ENCODE measurements around the gene LRTM1.

DNA sequence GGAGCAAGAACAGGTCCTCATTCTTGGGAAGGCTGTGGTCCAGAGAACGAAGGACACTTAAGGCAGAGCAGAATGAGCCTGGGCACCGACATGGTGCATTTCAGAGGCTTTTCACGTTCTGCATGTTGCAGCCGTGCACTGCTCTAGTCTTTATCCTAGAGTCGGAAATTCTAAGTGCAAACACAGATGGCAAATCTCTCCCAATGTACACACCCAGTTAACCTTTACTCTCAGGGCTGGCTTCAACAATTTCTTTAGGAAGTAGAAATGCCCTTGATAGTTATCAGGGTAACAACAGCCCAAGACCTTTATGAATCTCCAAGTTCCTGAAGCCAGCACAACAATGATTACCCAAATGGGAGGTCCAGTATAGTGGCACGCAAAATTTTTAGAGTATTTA, 39.1 kb upstream of the LRTM1 start:
- TF ChIP-seq POLR2AphosphoS5 (IDR thresholded peaks at IDR 0.05; ENCODE audit: insufficient read depth, low read depth, low read length) = no peak
- TF ChIP-seq, protein P1, sequence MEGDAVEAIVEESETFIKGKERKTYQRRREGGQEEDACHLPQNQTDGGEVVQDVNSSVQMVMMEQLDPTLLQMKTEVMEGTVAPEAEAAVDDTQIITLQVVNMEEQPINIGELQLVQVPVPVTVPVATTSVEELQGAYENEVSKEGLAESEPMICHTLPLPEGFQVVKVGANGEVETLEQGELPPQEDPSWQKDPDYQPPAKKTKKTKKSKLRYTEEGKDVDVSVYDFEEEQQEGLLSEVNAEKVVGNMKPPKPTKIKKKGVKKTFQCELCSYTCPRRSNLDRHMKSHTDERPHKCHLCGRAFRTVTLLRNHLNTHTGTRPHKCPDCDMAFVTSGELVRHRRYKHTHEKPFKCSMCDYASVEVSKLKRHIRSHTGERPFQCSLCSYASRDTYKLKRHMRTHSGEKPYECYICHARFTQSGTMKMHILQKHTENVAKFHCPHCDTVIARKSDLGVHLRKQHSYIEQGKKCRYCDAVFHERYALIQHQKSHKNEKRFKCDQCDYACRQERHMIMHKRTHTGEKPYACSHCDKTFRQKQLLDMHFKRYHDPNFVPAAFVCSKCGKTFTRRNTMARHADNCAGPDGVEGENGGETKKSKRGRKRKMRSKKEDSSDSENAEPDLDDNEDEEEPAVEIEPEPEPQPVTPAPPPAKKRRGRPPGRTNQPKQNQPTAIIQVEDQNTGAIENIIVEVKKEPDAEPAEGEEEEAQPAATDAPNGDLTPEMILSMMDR (IDR thresholded peaks at IDR 0.05; ENCODE audit: extremely low read depth in 1 of 2, insufficient read depth in 1 of 2, low read depth in 1 of 2, low read length in 2 of 2) = no peak
- TF ChIP-seq MYC (IDR thresholded peaks at IDR 0.05; ENCODE audit: low read depth, low read length) = no peak
- TF ChIP-seq JUN (IDR thresholded peaks at IDR 0.05; ENCODE audit: borderline replicate concordance, insufficient read depth, insufficient read length, low read depth) = no peak
- no peak for TF ChIP-seq POLR2A (IDR thresholded peaks at IDR 0.05; ENCODE audit: low read depth, low read length)
